KMS-11 (cell line): Measurements from ENCODE around the gene NRROS.
"Not testable (repeated sequence)": the region's sequence is repeated elsewhere in the genome, so short reads cannot be mapped to it uniquely, and the experiment has no call there.

ENCODE experiments used
- H2AFZ ChIP-seq: fragments of 200-600 bp; sonication (generic); 2 replicates; pipeline ENCODE4 v1.6.1; 2016; ENCODE audit warnings: antibody characterized with exemption, mixed run types, low read depth
- H3K27ac ChIP-seq: fragments of 200-600 bp; sonication (generic); 2 replicates; pipeline ENCODE4 v1.6.1; 2016; ENCODE audit warnings: mild to moderate bottlenecking, mixed run types
- H3K27me3 ChIP-seq: fragments of 200-600 bp; sonication (generic); 2 replicates; pipeline ENCODE4 v1.6.1; 2017; ENCODE audit warnings: mild to moderate bottlenecking, low read depth, mixed run types, moderate library complexity; ENCODE audit not compliant: insufficient read depth
- H3K36me3 ChIP-seq: fragments of 200-600 bp; sonication (generic); 2 replicates; pipeline ENCODE4 v1.6.1; 2017; ENCODE audit warnings: mild to moderate bottlenecking, mixed run types; ENCODE audit not compliant: insufficient read depth
- H3K4me1 ChIP-seq: fragments of 200-600 bp; sonication (generic); 2 replicates; pipeline ENCODE4 v1.6.1; 2016; ENCODE audit warnings: mild to moderate bottlenecking, low read depth, mixed run types; ENCODE audit not compliant: poor library complexity, severe bottlenecking
- H3K4me2 ChIP-seq: fragments of 200-600 bp; sonication (generic); 2 replicates; pipeline ENCODE4 v1.7.0; 2016; ENCODE audit warnings: mild to moderate bottlenecking, mixed run types
- H3K4me3 ChIP-seq: fragments of 200-600 bp; sonication (generic); IDR thresholded peaks from 2 replicates; pipeline ENCODE4 v1.6.1; 2017; ENCODE audit warnings: low read depth, low read length, mixed read lengths; ENCODE audit not compliant: insufficient read depth
- H3K79me2 ChIP-seq: fragments of 200-600 bp; sonication (generic); 2 replicates; pipeline ENCODE4 v1.6.1; 2016; ENCODE audit warnings: low read depth, mixed run types; ENCODE audit not compliant: insufficient read depth
- H3K9ac ChIP-seq: fragments of 200-600 bp; sonication (generic); 2 replicates; pipeline ENCODE4 v1.6.1; 2016; ENCODE audit warnings: mild to moderate bottlenecking, mixed run types
- H4K20me1 ChIP-seq: fragments of 200-600 bp; sonication (generic); 2 replicates; pipeline ENCODE4 v1.6.1; 2016; ENCODE audit warnings: mild to moderate bottlenecking, mixed run types; ENCODE audit not compliant: insufficient read depth
- CTCF ChIP-seq: fragments of 200-600 bp; sonication (generic); conservative IDR thresholded peaks from 2 replicates; pipeline ENCODE4 v1.6.1; 2017; ENCODE audit warnings: low read depth, mild to moderate bottlenecking, antibody characterized with exemption, low read length, moderate library complexity, mixed read lengths

The NRROS gene

GRCh38 chr3:196617256-196617655 lies 22.2 kb upstream of the NRROS start:
- Histone ChIP-seq H3K4me2 (no peak overlapping the region), H2AFZ (no peak overlapping the region), H3K9ac (no peak overlapping the region), H4K20me1 (no peaks in the 10 kb centered on the region), H3K27me3 (no peaks in the 10 kb centered on the region), H3K4me1 (no peaks in the 10 kb centered on the region), H3K36me3 (no peaks in the 10 kb centered on the region), H3K27ac (no peak overlapping the region), H3K4me3 (no peak overlapping the region), H3K79me2 (no peaks in the 10 kb centered on the region)
- no peak for TF ChIP-seq CTCF

GRCh38 chr3:196619223-196619622 lies 20.3 kb upstream of the NRROS start:
- Histone ChIP-seq H3K27ac (no peak overlapping the region), H3K4me1 (no peaks in the 10 kb centered on the region), H3K27me3 (no peaks in the 10 kb centered on the region), H2AFZ (no peak overlapping the region), H3K36me3 (no peaks in the 10 kb centered on the region), H3K9ac (no peak overlapping the region), H3K79me2 (no peaks in the 10 kb centered on the region), H3K4me3 (no peak overlapping the region), H3K4me2 (no peak overlapping the region), H4K20me1 (no peaks in the 10 kb centered on the region)
- no peak for TF ChIP-seq CTCF

- not testable (repeated sequence) for H3K36me3 ChIP-seq, H3K79me2 ChIP-seq, H3K4me2 ChIP-seq, H3K9ac ChIP-seq, H4K20me1 ChIP-seq, H3K27me3 ChIP-seq, H3K27ac ChIP-seq, H3K4me1 ChIP-seq, H3K4me3 ChIP-seq, H2AFZ ChIP-seq
Observed at GRCh38 chr3:196619627-196620026, 19.9 kb upstream of the NRROS start.

GRCh38 chr3:196620161-196620604 lies 19.3 kb upstream of the NRROS start:
- Histone ChIP-seq H3K27ac (no peak overlapping the region), H3K4me2 (no peak overlapping the region), H3K4me3 (no peak overlapping the region), H3K4me1 (no peaks in the 10 kb centered on the region), H3K36me3 (no peaks in the 10 kb centered on the region), H3K9ac (no peak overlapping the region), H4K20me1 (no peaks in the 10 kb centered on the region), H3K79me2 (no peaks in the 10 kb centered on the region), H3K27me3 (no peaks in the 10 kb centered on the region), H2AFZ (no peak overlapping the region)
- no peak for TF ChIP-seq CTCF

- H3K4me2 ChIP-seq, result no peak overlapping the region
- no peak overlapping the region for H3K4me3 ChIP-seq
- H3K4me1 ChIP-seq, result no peaks in the 10 kb centered on the region
- H3K79me2 ChIP-seq, result no peaks in the 10 kb centered on the region
- H2AFZ ChIP-seq, result no peak overlapping the region
- H3K27ac ChIP-seq, result no peak overlapping the region
- no peaks in the 10 kb centered on the region for H3K27me3 ChIP-seq
- no peaks in the 10 kb centered on the region for H4K20me1 ChIP-seq
- TF ChIP-seq CTCF, result no peak
- H3K9ac ChIP-seq, result no peak overlapping the region
- H3K36me3 ChIP-seq, result no peaks in the 10 kb centered on the region
Observed at GRCh38 chr3:196620684-196621083, 18.8 kb upstream of the NRROS start.
